GM10248 (cell line): Measurements from ENCODE around the gene MPHOSPH10.

ENCODE experiments used
- CTCF ChIA-PET: fragments of 300-600 bp; sonication (Branson Sonifier 250); formaldehyde crosslinking; extraction: SDS; loops from one replicate; lab custom pipeline; 2021; ENCODE audit warnings: antibody characterized with exemption; lab: Yijun Ruan, JAX
- POLR2A ChIA-PET: fragments of 350-650 bp; sonication (Branson Sonifier 250); formaldehyde crosslinking; extraction: SDS; loops from one replicate; lab custom pipeline; 2020; ENCODE audit warnings: antibody characterized with exemption; lab: Yijun Ruan, JAX
- DNase-seq: peaks from one replicate; pipeline ENCODE4 v3.0.0; 2012; ENCODE audit errors: extremely low spot score
- TF ChIP-seq, protein P1 (sequence below): IDR thresholded peaks from 2 replicates; pipeline ENCODE4 v1.5.1; 2012; ENCODE audit warnings: mild to moderate bottlenecking, low read depth; ENCODE audit errors: extremely low read depth, missing control alignments, control extremely low read depth

The MPHOSPH10 gene

DNA sequence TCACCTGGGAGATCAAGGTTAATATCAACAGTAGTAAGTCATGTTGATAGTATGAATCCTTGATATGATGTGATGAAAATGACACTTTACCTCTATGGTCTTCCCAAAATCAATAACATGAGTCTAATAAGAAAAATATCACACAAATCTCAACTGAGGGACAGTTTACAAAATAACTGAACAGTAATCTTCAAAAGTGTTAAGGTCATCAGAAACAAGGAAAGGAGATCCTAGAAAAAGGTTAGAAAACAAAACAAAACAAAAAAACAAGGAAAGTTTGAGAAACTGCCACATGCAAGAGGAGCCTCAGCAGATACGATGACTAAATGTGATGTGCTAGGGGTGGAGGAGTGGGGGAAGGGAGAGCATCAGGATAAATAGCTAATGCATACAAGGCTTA lies 16.6 kb upstream of the MPHOSPH10 start:
- DNase-seq: no peak
- ChIA-PET POLR2A (no interaction called here), CTCF (interaction anchor here (1.7 to 3.3 kb wide), 3 partner anchors 10 to 14 kb away, joined by 5 to 24 read pairs (median 8); no protein-coding TSS in a partner anchor)
- TF ChIP-seq, protein P1, sequence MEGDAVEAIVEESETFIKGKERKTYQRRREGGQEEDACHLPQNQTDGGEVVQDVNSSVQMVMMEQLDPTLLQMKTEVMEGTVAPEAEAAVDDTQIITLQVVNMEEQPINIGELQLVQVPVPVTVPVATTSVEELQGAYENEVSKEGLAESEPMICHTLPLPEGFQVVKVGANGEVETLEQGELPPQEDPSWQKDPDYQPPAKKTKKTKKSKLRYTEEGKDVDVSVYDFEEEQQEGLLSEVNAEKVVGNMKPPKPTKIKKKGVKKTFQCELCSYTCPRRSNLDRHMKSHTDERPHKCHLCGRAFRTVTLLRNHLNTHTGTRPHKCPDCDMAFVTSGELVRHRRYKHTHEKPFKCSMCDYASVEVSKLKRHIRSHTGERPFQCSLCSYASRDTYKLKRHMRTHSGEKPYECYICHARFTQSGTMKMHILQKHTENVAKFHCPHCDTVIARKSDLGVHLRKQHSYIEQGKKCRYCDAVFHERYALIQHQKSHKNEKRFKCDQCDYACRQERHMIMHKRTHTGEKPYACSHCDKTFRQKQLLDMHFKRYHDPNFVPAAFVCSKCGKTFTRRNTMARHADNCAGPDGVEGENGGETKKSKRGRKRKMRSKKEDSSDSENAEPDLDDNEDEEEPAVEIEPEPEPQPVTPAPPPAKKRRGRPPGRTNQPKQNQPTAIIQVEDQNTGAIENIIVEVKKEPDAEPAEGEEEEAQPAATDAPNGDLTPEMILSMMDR: no peak

DNA sequence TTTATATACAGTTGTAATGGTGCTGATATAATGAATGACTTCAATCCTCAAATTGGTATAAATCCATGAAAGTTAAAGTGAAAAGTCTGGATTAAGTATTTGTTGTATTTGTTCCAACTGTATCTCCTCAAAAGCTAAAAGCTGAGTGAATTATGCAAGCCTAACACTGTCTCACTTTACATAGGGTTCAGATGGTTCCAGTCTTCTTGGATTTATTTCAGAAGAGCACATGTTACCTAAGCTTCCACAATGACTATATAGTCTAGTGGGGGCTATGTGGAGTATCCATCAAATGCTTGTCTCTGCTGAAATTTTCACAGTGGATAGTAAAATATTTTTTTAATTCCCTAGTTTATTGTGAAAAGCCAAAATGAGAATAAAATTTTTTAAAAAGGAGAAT lies 13.4 kb upstream of the MPHOSPH10 start:
- ChIA-PET CTCF (interaction anchor here (0.6 to 1.8 kb wide), 2 partner anchors 10 to 16 kb away, joined by 3 to 7 read pairs; no protein-coding TSS in a partner anchor), POLR2A (no interaction called here)
- TF ChIP-seq, protein P1: no peak
- no peak for DNase-seq

DNA sequence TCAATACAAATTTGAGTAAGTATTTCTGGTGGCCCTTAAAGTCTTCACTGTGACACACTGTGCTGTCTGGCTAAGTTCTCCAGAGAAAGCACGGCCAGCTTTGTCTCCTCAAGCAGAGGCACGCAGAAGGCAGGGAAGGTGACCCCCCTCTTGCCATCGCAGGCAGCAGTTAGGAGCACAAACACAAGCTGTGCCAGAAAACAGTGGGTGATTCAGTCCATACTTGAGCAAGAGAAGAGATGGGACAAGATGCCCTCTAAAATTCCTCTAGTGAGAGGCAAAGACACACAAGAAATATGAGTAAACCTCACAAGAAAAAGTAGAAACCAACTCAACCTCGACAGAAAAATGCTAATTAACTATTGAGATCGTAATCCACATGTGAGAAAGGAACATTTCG lies 10.2 kb upstream of the MPHOSPH10 start:
- POLR2A ChIA-PET: no interaction called here
- no peak for DNase-seq
- CTCF ChIA-PET: interaction anchor here (0.9 to 4.6 kb wide), 2 partner anchors 10 to 20 kb away, joined by 3 to 26 read pairs; no protein-coding TSS in a partner anchor
- TF ChIP-seq, protein P1: no peak

DNA sequence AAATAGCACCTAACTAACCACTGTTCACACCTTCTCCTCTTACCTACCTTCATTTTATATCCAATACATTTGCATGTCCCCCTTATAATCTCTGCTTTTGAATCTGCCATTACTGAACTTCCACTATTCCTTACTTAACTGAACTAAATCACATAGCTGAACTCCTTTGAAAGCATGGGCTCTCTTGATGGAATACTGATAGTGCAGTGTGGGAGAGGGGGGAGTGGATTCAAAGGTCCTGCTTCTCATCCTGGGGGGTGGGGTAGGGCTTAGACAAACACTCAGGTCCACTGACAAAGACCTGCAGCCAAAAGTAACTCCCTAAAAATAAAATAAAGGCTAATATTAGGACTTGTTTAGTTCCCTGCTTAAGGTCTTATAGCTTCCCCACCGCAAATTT lies 9.0 kb upstream of the MPHOSPH10 start:
- no peak for DNase-seq
- TF ChIP-seq, protein P1: no peak
- ChIA-PET CTCF (interaction anchor here (1.2 to 4.6 kb wide), 4 partner anchors 11 to 50 kb away, joined by 3 to 26 read pairs (median 4); no protein-coding TSS in a partner anchor), POLR2A (interaction anchor here (0.5 kb wide), 1 partner anchor 17 kb away, joined by 4 read pairs; no protein-coding TSS in a partner anchor)

DNA sequence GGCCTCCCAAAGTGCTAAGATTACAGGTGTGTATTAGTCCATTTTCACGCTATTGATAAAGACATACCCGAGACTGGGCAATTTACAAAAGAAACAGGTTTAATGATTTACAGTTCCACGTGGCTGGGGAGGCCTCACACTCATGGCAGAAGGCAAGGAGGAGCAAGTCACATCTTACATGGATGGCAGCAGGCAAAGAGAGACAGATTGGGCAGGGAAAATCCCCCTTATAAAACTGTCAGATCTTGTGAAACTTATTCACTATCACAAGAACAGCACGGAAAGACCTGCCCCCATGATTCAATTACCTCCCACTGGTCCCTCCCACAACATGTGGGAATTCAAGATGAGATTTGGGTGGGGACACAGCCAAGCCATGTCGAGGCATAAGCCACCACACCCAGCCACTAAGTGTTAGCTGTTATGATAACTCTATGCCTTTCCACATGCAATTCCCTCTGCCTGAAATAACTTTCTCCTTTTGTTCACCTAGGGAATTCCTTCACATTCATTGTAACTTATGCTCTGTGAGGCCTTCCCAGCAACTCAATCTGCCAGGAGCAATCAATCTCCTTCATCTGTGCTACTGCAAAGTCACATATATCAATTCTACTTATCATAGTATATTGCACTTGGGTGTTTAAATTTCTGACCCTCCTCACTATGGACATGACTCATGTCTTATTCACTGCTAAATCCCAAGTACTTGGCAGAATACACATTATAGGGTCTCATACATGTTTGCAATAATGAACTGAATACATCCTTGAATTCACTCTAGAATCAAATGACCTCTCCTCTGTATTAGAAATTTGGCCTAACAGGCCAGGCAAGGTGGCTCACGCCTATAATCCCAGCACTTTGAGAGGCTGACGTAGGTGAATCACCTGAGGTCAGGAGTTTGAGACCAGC lies 7.8 kb upstream of the MPHOSPH10 start:
- ChIA-PET CTCF (interaction anchor here (1.2 to 4.6 kb wide), 3 partner anchors 22 to 51 kb away, joined by 3 to 26 read pairs (median 4); no protein-coding TSS in a partner anchor), POLR2A (no interaction called here)
- DNase-seq: no peak
- TF ChIP-seq, protein P1: no peak

DNA sequence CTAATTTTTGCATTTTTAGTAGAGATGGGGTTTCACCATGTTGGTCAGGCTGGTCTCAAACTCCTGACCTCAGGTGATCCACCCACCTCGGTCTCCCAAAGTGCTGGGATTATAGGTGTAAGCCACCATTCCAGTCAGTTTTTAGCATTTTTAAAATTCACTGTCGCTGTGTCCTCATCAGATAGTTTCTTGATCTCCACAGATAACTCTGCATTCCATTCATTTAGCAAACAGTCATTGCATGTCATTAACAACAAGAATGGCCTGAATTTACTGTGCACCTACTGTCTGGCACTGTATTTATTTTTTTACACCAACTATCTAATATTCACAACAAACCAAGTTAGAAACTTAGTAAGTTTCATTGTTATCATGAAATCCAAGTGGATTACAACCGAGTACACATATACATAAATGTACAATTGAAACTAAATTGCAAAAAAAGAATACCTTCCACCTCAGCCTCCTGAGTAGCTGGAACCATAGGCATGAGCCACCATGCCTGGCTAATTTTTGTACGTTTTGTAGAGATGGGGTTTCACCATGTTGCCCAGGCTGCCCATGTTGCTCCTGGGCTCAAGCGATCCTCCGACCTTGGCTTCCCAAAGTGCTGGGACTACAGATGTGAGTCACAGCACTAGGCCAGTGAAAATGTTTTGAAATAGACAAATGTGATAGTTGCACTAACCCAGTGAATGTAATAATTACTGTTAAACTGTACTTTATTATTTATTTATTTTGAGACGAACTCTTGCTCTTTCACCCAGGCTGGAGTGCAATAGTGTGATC lies 4.7 kb upstream of the MPHOSPH10 start:
- TF ChIP-seq, protein P1: no peak
- CTCF ChIA-PET: interaction anchor here (0.7 to 1.2 kb wide), 4 partner anchors 25 to 120 kb away, joined by 3 read pairs; no protein-coding TSS in a partner anchor
- POLR2A ChIA-PET: no interaction called here
- DNase-seq: no peak
